Peyer's patch (tissue), 4 donors: ENCODE data around the gene TSPOAP1. TPM values are rescaled to one million over a fixed set of nuclear protein-coding genes. Genes with fewer than 3 reads are reported as not detected.

ENCODE experiments used
- DNase-seq, 3 donors: peaks; one replicate each; pipeline ENCODE4 v3.0.0-alpha.2; 2017 to 2019
- H3K27ac ChIP-seq, 4 donors: fragments of 200-600 bp; sonication (generic); one replicate each; pipeline ENCODE4 v1.5.1; 2016 to 2019
- H3K27me3 ChIP-seq, 2 donors: fragments of 200-600 bp; sonication (generic); one replicate each; pipeline ENCODE4 v1.5.1; 2019
- H3K36me3 ChIP-seq, 3 donors: fragments of 200-600 bp; sonication (generic); one replicate each; pipeline ENCODE4 v1.5.1; 2016 to 2019
- H3K4me1 ChIP-seq, 4 donors: fragments of 200-600 bp; sonication (generic); one replicate each; pipeline ENCODE4 v1.5.1; 2016 to 2019
- H3K4me3 ChIP-seq, 4 donors: fragments of 200-600 bp; sonication (generic); 1 replicate in 3 of 4; 2 replicates in 1 of 4; pipeline ENCODE4 v1.5.1; 2016 to 2019; ENCODE audit warnings: mild to moderate bottlenecking in 1 of 4
- H3K9me3 ChIP-seq, 4 donors: fragments of 200-600 bp; sonication (generic); one replicate each; pipeline ENCODE4 v1.5.1; 2016 to 2019; ENCODE audit warnings: mild to moderate bottlenecking in 1 of 4
- CTCF ChIP-seq, 6 experiments: fragments of 450-650 bp in 4 of 6; fragments of 200-600 bp in 2 of 6; sonication (generic) in 1 of 6; IDR thresholded peaks; one replicate each; pipeline ENCODE4 v1.5.1; 2017 to 2019; ENCODE audit warnings: antibody characterized with exemption in 6 of 6, mild to moderate bottlenecking in 3 of 6, moderate library complexity in 1 of 6
- POLR2A ChIP-seq, 2 donors: fragments of 450-650 bp; IDR thresholded peaks; one replicate each; pipeline ENCODE4 v1.5.1; 2017; ENCODE audit warnings: antibody characterized with exemption in 2 of 2, mild to moderate bottlenecking in 2 of 2, moderate library complexity in 2 of 2
- total RNA-seq, 4 donors: library from RNA; depleted of rRNA; stranded (reverse); fragments of >200 nt; gene quantifications; one replicate each; pipeline ENCODE4 v1.1.0, GENCODE V29; 2016

Gene TSPOAP1
- total RNA-seq, 4 donors from 2014 or later = 9.1 to 11.9 (median 10.4) TPM

GRCh38 chr17:58279736-58280479 lies 48.7 kb downstream of the TSPOAP1 start:
- TF ChIP-seq CTCF (IDR thresholded peaks at IDR 0.05) (no peak), POLR2A (IDR thresholded peaks at IDR 0.05) (no peak)
- Histone ChIP-seq H3K27ac (no peak overlapping the region), H3K36me3 (no peaks in the 10 kb centered on the region), H3K27me3 (no peaks in the 10 kb centered on the region), H3K9me3 (no peaks in the 10 kb centered on the region), H3K4me1 (peaks cover 0 to 14% (median 0%) of the 10 kb centered on the region in 4 donors), H3K4me3 (no peak overlapping the region)
- no peak for DNase-seq

- H3K4me3 ChIP-seq = peak overlapping the region in 2 of 4 donors; percentile 21 to 34
- TF ChIP-seq POLR2A (IDR thresholded peaks at IDR 0.05) = no peak
- TF ChIP-seq CTCF (IDR thresholded peaks at IDR 0.05) = no peak
- DNase-seq = peak in 1 of 3 donors; percentile 54
Measured at GRCh38 chr17:58279016-58279711, 49.4 kb downstream of the TSPOAP1 start.

GRCh38 chr17:58278661-58279015 lies 50.0 kb downstream of the TSPOAP1 start:
- no peak overlapping the region for H3K27ac ChIP-seq
- H3K27me3 ChIP-seq = no peaks in the 10 kb centered on the region
- TF ChIP-seq CTCF (IDR thresholded peaks at IDR 0.05) (no peak), POLR2A (IDR thresholded peaks at IDR 0.05) (no peak)
- no peaks in the 10 kb centered on the region for H3K9me3 ChIP-seq
- H3K4me3 ChIP-seq = peak overlapping the region in 1 of 4 donors; percentile 21
- DNase-seq = no peak
- no peaks in the 10 kb centered on the region for H3K36me3 ChIP-seq
- H3K4me1 ChIP-seq = peaks cover 0 to 14% (median 0%) of the 10 kb centered on the region in 4 donors

More at GRCh38 chr17:58279016-58279711, 49.4 kb downstream of the TSPOAP1 start:
- Histone ChIP-seq H3K9me3 (no peaks in the 10 kb centered on the region), H3K36me3 (no peaks in the 10 kb centered on the region), H3K4me1 (peaks cover 0 to 14% (median 0%) of the 10 kb centered on the region in 4 donors), H3K27ac (no peak overlapping the region), H3K27me3 (no peaks in the 10 kb centered on the region)

- H3K36me3 ChIP-seq = no peaks in the 10 kb centered on the region
- no peak for TF ChIP-seq CTCF (IDR thresholded peaks at IDR 0.05)
- no peak for TF ChIP-seq POLR2A (IDR thresholded peaks at IDR 0.05)
- DNase-seq = no peak
- peak overlapping the region in 1 of 4 donors; percentile 12 for H3K27ac ChIP-seq
- H3K9me3 ChIP-seq = no peaks in the 10 kb centered on the region
- peaks cover 0 to 14% (median 0%) of the 10 kb centered on the region in 4 donors for H3K4me1 ChIP-seq
- no peak overlapping the region for H3K4me3 ChIP-seq
- H3K27me3 ChIP-seq = no peaks in the 10 kb centered on the region
Measured at GRCh38 chr17:58277802-58278595, 50.6 kb downstream of the TSPOAP1 start.

GRCh38 chr17:58277107-58277801 lies 51.3 kb downstream of the TSPOAP1 start:
- Histone ChIP-seq H3K36me3 (no peaks in the 10 kb centered on the region), H3K27ac (no peak overlapping the region), H3K9me3 (no peaks in the 10 kb centered on the region), H3K4me1 (peaks cover 0 to 14% (median 0%) of the 10 kb centered on the region in 4 donors), H3K27me3 (no peaks in the 10 kb centered on the region), H3K4me3 (no peak overlapping the region)
- TF ChIP-seq POLR2A (IDR thresholded peaks at IDR 0.05) = no peak
- TF ChIP-seq CTCF (IDR thresholded peaks at IDR 0.05) = peak in 4 of 6 experiments; percentile 25 to 48 (median 41)
- DNase-seq = no peak
